ENCODE results near the gene DBT. TPM values are rescaled to one million over a fixed set of nuclear protein-coding genes. Genes with fewer than 3 reads are reported as not detected.

Gene DBT
- total RNA-seq, 1 experiment from 2014 or later, result 14.0 TPM

DNA sequence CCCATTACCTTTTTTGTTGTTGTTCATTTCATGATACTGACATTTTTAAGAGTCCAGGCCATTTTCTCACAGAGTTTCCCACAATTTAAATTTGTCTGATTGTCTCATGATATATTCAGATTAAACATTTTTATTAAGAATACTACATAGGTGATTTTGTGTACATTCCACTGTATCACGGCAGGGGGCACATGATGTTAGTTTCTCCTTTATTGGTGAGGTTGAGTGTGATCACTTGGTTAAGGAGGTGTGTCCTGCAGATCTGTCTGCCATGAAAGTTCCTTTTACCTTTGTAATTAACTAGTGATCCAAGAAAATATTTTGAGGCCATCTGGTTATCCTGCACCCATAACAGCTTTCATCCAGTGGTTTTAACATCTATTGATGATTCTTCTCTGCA, 28.2 kb upstream of the DBT start (continued):
- TF ChIP-seq POLR2AphosphoS5 (IDR thresholded peaks at IDR 0.05; ENCODE audit: low read depth, low read length), result no peak
- no peak for TF ChIP-seq JUND (IDR thresholded peaks at IDR 0.05)
- TF ChIP-seq ELF1 (IDR thresholded peaks at IDR 0.05; ENCODE audit: borderline replicate concordance, low read depth), result no peak
- TF ChIP-seq CEBPB (IDR thresholded peaks at IDR 0.05; ENCODE audit: low read depth), result no peak
- TF ChIP-seq POLR2A (IDR thresholded peaks at IDR 0.05; ENCODE audit: borderline replicate concordance, extremely low read depth, insufficient read depth, insufficient read length), result no peak

DNA sequence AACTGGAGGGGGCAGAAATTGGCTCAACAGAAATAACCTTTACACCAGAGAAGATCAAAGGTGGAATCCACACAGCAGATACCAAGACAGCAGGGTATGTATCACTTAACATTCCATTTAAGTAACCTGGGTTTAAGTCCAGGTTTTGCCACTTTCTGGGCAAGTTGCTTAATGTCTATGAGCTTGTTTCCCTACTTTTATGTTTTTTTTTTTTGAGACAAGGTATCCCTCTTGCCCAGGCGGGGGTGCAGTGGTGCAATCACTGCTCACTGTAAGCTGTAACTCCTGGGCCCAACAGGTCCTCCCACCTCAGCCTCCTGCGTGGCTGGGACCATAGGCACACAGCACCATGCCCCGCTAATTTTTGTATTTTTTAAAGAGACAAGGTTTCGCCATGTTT, 18.6 kb upstream of the DBT start:
- no peak for ATAC-seq
- TF ChIP-seq CEBPB (IDR thresholded peaks at IDR 0.05; ENCODE audit: low read depth), result no peak
- no peak for TF ChIP-seq TCF7L2 (IDR thresholded peaks at IDR 0.05; ENCODE audit: borderline replicate concordance, extremely low read depth, insufficient read depth, insufficient read length)
- TF ChIP-seq ATF3 (IDR thresholded peaks at IDR 0.05), result no peak
- no peak for TF ChIP-seq ZFX (IDR thresholded peaks at IDR 0.05)
- TF ChIP-seq EGR1 (IDR thresholded peaks at IDR 0.05; ENCODE audit: low read depth), result no peak
- no peak for TF ChIP-seq SIN3A (IDR thresholded peaks at IDR 0.05; ENCODE audit: low read depth)
- TF ChIP-seq ELF1 (IDR thresholded peaks at IDR 0.05; ENCODE audit: borderline replicate concordance, low read depth), result no peak
- ChIA-PET POLR2A (no interaction called here), CTCF (no interaction called here), RAD21 (ENCODE audit: low non-redundant PET in 1 of 2, low total read pairs in 2 of 2, uncharacterized antibody in 2 of 2, unreplicated experiment in 2 of 2) (no interaction called here)
- DNase-seq (ENCODE audit: low read depth, low spot score), result no peak
- H4K20me1 ChIP-seq (ENCODE audit: insufficient read depth), result no peaks in the 10 kb centered on the region
- H3K36me3 ChIP-seq (ENCODE audit: control insufficient read depth in 1 of 2, insufficient read depth in 2 of 2, low read length in 2 of 2), result peaks cover 30 to 31% of the 10 kb centered on the region in 2 experiments; a peak in 3 of 4 replicates
- H3K9me3 ChIP-seq (ENCODE audit: control insufficient read depth in 1 of 2, insufficient read depth in 1 of 2, low read depth in 1 of 2, low read length in 2 of 2), result no peaks in the 10 kb centered on the region
- intact Hi-C loops (cut with micrococcal nuclease), result no loop called here
- no peak overlapping the region for H3K9ac ChIP-seq (ENCODE audit: low read length)
- no TSS peak for BruUV-seq (replicated peaks)
- no peak overlapping the region for H2AFZ ChIP-seq (ENCODE audit: low read depth, low read length, poor library complexity, severe bottlenecking)
- no peaks in the 10 kb centered on the region for H3K9me2 ChIP-seq (ENCODE audit: insufficient read depth)
- H3K27me3 ChIP-seq (ENCODE audit: insufficient read depth, low read length), result no peaks in the 10 kb centered on the region
- H3K4me1 ChIP-seq (ENCODE audit: control insufficient read depth in 1 of 2, insufficient read depth in 2 of 2, low read length in 2 of 2), result peaks cover 0 to 15% of the 10 kb centered on the region in 2 experiments; a peak in 2 of 4 replicates
- no peak overlapping the region for H3K4me3 ChIP-seq (replicated peaks in 1 of 2; ENCODE audit: low read depth in 1 of 2, low read length in 2 of 2)
- H3K79me2 ChIP-seq (ENCODE audit: insufficient read depth, low read length), result peaks cover 46% of the 10 kb centered on the region
- H3K4me2 ChIP-seq (ENCODE audit: low read length), result no peak overlapping the region
- H3K27ac ChIP-seq (ENCODE audit: low read depth, low read length), result no peak overlapping the region

DNA sequence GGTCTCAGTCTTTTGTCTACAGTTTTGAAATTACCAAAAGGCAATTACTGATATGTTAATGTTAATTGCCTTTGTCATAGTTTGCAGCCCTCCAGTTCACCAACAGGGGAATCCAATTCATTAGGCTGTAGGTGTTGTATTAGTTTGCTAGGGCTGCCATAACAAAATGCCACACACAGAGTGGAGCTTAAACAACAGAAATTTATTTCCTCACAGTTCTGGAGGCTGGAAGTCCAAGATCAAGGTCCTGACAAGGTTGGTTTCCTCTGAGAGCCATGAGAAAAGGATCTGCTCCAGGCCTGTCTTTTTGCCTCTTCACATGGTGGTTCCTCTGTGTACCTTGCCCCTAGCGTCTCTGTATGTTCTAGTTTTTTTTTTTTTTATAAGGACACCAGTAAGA, 17.6 kb upstream of the DBT start:
- H4K20me1 ChIP-seq (ENCODE audit: insufficient read depth), result no peaks in the 10 kb centered on the region
- H3K27ac ChIP-seq (ENCODE audit: low read depth, low read length), result no peak overlapping the region
- ChIA-PET RAD21 (ENCODE audit: low non-redundant PET in 1 of 2, low total read pairs in 2 of 2, uncharacterized antibody in 2 of 2, unreplicated experiment in 2 of 2) (no interaction called here), CTCF (no interaction called here), POLR2A (interaction anchor here (0.5 to 1.5 kb wide), 2 partner anchors 27 to 85 kb away, joined by 3 to 4 read pairs; partner anchors contain the start of gene CDC14A)
- DNase-seq (ENCODE audit: low read depth, low spot score), result no peak
- peaks cover 0 to 15% of the 10 kb centered on the region in 2 experiments; a peak in 2 of 4 replicates for H3K4me1 ChIP-seq (ENCODE audit: control insufficient read depth in 1 of 2, insufficient read depth in 2 of 2, low read length in 2 of 2)
- no peaks in the 10 kb centered on the region for H3K9me3 ChIP-seq (ENCODE audit: control insufficient read depth in 1 of 2, insufficient read depth in 1 of 2, low read depth in 1 of 2, low read length in 2 of 2)
- H3K4me2 ChIP-seq (ENCODE audit: low read length), result peak overlapping the region; percentile 88
- ATAC-seq, result no peak
- H3K9me2 ChIP-seq (ENCODE audit: insufficient read depth), result no peaks in the 10 kb centered on the region
- H3K79me2 ChIP-seq (ENCODE audit: insufficient read depth, low read length), result peaks cover 42% of the 10 kb centered on the region
- intact Hi-C loops (cut with micrococcal nuclease), result no loop called here
- peaks cover 29 to 30% of the 10 kb centered on the region in 2 experiments; a peak in 3 of 4 replicates for H3K36me3 ChIP-seq (ENCODE audit: control insufficient read depth in 1 of 2, insufficient read depth in 2 of 2, low read length in 2 of 2)
- peak overlapping the region; percentile 95 for H3K9ac ChIP-seq (ENCODE audit: low read length)
- H2AFZ ChIP-seq (ENCODE audit: low read depth, low read length, poor library complexity, severe bottlenecking), result no peak overlapping the region
- no TSS peak for BruUV-seq (replicated peaks)
- peak overlapping the region; percentile 94 to 99 for H3K4me3 ChIP-seq (replicated peaks in 1 of 2; ENCODE audit: low read depth in 1 of 2, low read length in 2 of 2)
- no peaks in the 10 kb centered on the region for H3K27me3 ChIP-seq (ENCODE audit: insufficient read depth, low read length)
- TF ChIP-seq CBX3 (IDR thresholded peaks at IDR 0.05; ENCODE audit: low read depth) (no peak), FOSL1 (IDR thresholded peaks at IDR 0.05; ENCODE audit: low read depth) (no peak), ELF1 (IDR thresholded peaks at IDR 0.05; ENCODE audit: borderline replicate concordance, low read depth) (no peak), SP1 (IDR thresholded peaks at IDR 0.05; ENCODE audit: low read depth) (no peak), SRF (IDR thresholded peaks at IDR 0.05; ENCODE audit: low read depth) (no peak)
- TF ChIP-seq, protein P1, sequence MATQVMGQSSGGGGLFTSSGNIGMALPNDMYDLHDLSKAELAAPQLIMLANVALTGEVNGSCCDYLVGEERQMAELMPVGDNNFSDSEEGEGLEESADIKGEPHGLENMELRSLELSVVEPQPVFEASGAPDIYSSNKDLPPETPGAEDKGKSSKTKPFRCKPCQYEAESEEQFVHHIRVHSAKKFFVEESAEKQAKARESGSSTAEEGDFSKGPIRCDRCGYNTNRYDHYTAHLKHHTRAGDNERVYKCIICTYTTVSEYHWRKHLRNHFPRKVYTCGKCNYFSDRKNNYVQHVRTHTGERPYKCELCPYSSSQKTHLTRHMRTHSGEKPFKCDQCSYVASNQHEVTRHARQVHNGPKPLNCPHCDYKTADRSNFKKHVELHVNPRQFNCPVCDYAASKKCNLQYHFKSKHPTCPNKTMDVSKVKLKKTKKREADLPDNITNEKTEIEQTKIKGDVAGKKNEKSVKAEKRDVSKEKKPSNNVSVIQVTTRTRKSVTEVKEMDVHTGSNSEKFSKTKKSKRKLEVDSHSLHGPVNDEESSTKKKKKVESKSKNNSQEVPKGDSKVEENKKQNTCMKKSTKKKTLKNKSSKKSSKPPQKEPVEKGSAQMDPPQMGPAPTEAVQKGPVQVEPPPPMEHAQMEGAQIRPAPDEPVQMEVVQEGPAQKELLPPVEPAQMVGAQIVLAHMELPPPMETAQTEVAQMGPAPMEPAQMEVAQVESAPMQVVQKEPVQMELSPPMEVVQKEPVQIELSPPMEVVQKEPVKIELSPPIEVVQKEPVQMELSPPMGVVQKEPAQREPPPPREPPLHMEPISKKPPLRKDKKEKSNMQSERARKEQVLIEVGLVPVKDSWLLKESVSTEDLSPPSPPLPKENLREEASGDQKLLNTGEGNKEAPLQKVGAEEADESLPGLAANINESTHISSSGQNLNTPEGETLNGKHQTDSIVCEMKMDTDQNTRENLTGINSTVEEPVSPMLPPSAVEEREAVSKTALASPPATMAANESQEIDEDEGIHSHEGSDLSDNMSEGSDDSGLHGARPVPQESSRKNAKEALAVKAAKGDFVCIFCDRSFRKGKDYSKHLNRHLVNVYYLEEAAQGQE (IDR thresholded peaks at IDR 0.05; ENCODE audit: low read depth), result no peak
- TF ChIP-seq, protein P2, sequence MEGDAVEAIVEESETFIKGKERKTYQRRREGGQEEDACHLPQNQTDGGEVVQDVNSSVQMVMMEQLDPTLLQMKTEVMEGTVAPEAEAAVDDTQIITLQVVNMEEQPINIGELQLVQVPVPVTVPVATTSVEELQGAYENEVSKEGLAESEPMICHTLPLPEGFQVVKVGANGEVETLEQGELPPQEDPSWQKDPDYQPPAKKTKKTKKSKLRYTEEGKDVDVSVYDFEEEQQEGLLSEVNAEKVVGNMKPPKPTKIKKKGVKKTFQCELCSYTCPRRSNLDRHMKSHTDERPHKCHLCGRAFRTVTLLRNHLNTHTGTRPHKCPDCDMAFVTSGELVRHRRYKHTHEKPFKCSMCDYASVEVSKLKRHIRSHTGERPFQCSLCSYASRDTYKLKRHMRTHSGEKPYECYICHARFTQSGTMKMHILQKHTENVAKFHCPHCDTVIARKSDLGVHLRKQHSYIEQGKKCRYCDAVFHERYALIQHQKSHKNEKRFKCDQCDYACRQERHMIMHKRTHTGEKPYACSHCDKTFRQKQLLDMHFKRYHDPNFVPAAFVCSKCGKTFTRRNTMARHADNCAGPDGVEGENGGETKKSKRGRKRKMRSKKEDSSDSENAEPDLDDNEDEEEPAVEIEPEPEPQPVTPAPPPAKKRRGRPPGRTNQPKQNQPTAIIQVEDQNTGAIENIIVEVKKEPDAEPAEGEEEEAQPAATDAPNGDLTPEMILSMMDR (IDR thresholded peaks at IDR 0.05 in 2 of 3, conservative IDR thresholded peaks at IDR 0.05 in 1 of 3; ENCODE audit: borderline replicate concordance in 1 of 3, insufficient read depth in 1 of 3, low read depth in 2 of 3, low read length in 2 of 3), result no peak

Data from HCT116 (cell line).